Muscle of leg (tissue), 11 donors: ENCODE results near the gene ADGRV1. TPM values are rescaled to one million over a fixed set of nuclear protein-coding genes. Genes with fewer than 3 reads are reported as not detected.
"Not testable (repeated sequence)": the region's sequence is repeated elsewhere in the genome, so short reads cannot be mapped to it uniquely, and the experiment has no call there.

Source experiments
- DNase-seq: peaks from one replicate; pipeline ENCODE4 v3.0.0; 2013
- H3K27ac ChIP-seq: one replicate; pipeline ENCODE4 v1.5.1; 2013; ENCODE audit warnings: mild to moderate bottlenecking, low read length, control low read depth
- H3K27me3 ChIP-seq: one replicate; pipeline ENCODE4 v1.6.1; 2013; ENCODE audit warnings: low read length; ENCODE audit not compliant: control insufficient read depth, insufficient read depth
- H3K36me3 ChIP-seq: one replicate; pipeline ENCODE4 v1.6.1; 2013; ENCODE audit warnings: low read length; ENCODE audit not compliant: control insufficient read depth, insufficient read depth
- H3K4me1 ChIP-seq: one replicate; pipeline ENCODE4 v1.6.1; 2013; ENCODE audit warnings: low read length; ENCODE audit not compliant: control insufficient read depth, insufficient read depth
- H3K4me3 ChIP-seq: one replicate; pipeline ENCODE4 v1.5.1; 2013; ENCODE audit warnings: low read length, control low read depth
- H3K9me3 ChIP-seq: replicated peaks from 2 replicates; pipeline ENCODE4 v1.6.1; 2013; ENCODE audit warnings: low read depth, low read length; ENCODE audit not compliant: control insufficient read depth
- WGBS: methylation state at CpG from one replicate; pipeline ENCODE4 v1.1.5; 2013; ENCODE audit warnings: missing lambda C conversion rate; ENCODE audit not compliant: insufficient coverage; 5-methylcytosine and 5-hydroxymethylcytosine counted together
- polyA plus RNA-seq, 8 donors: library from polyadenylated mRNA; unstranded; fragments of 120-200 nt; gene quantifications; one replicate each; pipeline versions ENCODE4 v1.2.1 to v1.2.3, GENCODE V29; 2013; ENCODE audit warnings: inconsistent platforms in 1 of 8, low replicate concordance in 1 of 8; ENCODE audit not compliant: insufficient read length in 8 of 8, insufficient read depth in 1 of 8
- total RNA-seq: library from RNA; stranded (reverse); fragments of 120-200 nt; gene quantifications from one replicate; pipeline ENCODE4 v1.2.4, GENCODE V29; 2013

ADGRV1 gene
- total and polyA plus RNA-seq, 9 donors = 0.49 to 2.5 (median 0.88) TPM

GRCh38 chr5:90613918-90614504, 55.4 kb downstream of the ADGRV1 start:
- no peaks in the 10 kb centered on the region for H3K36me3 ChIP-seq
- no peaks in the 10 kb centered on the region for H3K9me3 ChIP-seq
- DNase-seq = no peak
- no peak overlapping the region for H3K4me3 ChIP-seq
- no CpG with 5 or more reads among the region's 6 CpGs for WGBS
- H3K4me1 ChIP-seq = no peaks in the 10 kb centered on the region
- no peaks in the 10 kb centered on the region for H3K27me3 ChIP-seq
- H3K27ac ChIP-seq = no peak overlapping the region

DNA sequence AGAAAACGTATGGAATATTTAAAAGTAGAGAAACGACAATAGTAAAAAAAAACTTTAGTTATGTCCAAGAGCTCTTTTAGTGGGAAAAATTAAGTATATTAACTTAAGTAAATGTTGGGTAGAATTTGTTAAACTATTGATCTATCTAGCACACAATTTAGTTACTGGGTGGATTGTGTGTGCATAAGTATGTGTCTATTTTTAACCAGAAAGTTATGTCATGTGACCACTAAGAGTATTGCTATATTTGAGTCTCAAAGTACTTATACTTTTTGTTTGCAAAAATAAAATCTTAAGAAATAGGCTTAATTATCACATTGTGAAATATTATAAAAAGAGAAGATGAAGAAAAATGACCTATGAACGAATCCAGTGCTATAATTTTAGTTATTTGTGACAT, 56.8 kb downstream of the ADGRV1 start:
- H3K4me1 ChIP-seq = no peaks in the 10 kb centered on the region
- no peaks in the 10 kb centered on the region for H3K27me3 ChIP-seq
- no peaks in the 10 kb centered on the region for H3K9me3 ChIP-seq
- WGBS = no CpG with 5 or more reads among the region's 3 CpGs
- no peaks in the 10 kb centered on the region for H3K36me3 ChIP-seq
- H3K4me3 ChIP-seq = no peak overlapping the region
- H3K27ac ChIP-seq = no peak overlapping the region
- no peak for DNase-seq

- no peak for DNase-seq
- WGBS = 48% methylated on average over 4 of the region's 5 CpGs
- Histone ChIP-seq H3K36me3 (no peaks in the 10 kb centered on the region), H3K4me3 (no peak overlapping the region), H3K4me1 (no peaks in the 10 kb centered on the region), H3K27ac (no peak overlapping the region), H3K9me3 (no peaks in the 10 kb centered on the region), H3K27me3 (no peaks in the 10 kb centered on the region)
Observed at GRCh38 chr5:90618071-90618470, 59.5 kb downstream of the ADGRV1 start.

DNA sequence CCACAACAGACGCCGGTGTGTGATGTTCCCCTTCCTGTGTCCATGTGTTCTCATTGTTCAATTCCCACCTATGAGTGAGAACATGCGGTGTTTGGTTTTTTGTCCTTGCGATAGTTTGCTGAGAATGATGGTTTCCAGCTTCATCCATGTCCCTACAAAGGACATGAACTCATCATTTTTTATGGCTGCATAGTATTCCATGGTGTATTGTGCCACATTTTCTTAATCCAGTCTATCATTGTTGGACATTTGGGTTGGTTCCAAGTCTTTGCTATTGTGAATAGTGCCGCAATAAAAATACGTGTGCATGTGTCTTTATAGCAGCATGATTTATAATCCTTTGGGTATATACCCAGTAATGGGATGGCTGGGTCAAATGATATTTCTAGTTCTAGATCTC, 61.2 kb downstream of the ADGRV1 start:
- not testable (repeated sequence) for DNase-seq, H3K4me1 ChIP-seq, H3K9me3 ChIP-seq, H3K4me3 ChIP-seq, H3K27me3 ChIP-seq, H3K27ac ChIP-seq, H3K36me3 ChIP-seq
- no CpG with 5 or more reads among the region's 6 CpGs for WGBS

DNA sequence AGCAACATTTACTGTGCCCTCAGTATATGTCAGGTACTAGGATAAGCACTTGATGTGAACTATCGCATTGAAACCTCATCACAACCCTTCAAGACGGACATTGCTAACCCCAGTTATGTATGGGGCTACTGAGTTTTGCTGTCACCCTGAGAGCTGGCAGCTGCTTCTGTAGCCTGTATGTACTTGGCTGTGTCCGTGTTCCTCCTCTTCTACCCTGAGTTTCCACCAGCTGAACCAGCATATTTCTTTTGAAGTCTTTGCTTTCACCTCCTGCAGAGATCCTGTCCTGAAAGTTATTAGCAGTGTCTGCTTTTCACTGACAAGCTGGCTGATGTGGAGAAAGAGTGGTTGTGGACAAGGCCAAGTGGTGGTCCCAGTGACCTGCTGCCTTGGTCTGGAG, 63.3 kb downstream of the ADGRV1 start:
- H3K27me3 ChIP-seq = no peaks in the 10 kb centered on the region
- no CpG with 5 or more reads among the region's 3 CpGs for WGBS
- DNase-seq = no peak
- no peak overlapping the region for H3K27ac ChIP-seq
- H3K9me3 ChIP-seq = no peaks in the 10 kb centered on the region
- H3K36me3 ChIP-seq = no peaks in the 10 kb centered on the region
- no peak overlapping the region for H3K4me3 ChIP-seq
- no peaks in the 10 kb centered on the region for H3K4me1 ChIP-seq

DNA sequence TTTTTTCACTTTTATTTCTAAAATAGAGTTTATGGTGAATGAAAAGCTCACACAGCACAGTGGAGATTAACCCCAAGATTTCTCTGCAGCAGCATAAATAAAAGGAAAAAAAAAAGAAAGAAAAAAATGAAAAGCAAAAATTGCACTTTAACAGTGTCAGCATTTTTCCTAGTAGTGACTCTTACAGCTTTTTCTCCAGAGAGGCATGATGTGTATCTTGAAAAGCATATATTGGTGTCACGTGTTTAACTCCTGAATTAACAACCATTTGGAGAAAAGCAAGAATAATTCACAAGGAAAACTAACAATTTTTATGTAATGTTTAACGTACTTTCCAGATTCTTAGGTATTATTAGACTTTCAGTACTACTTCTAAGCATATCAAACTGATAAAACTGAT, 67.9 kb downstream of the ADGRV1 start:
- H3K4me3 ChIP-seq = no peak overlapping the region
- no peaks in the 10 kb centered on the region for H3K4me1 ChIP-seq
- no CpG with 5 or more reads among the region's 2 CpGs for WGBS
- DNase-seq = no peak
- H3K9me3 ChIP-seq = no peaks in the 10 kb centered on the region
- no peaks in the 10 kb centered on the region for H3K27me3 ChIP-seq
- H3K36me3 ChIP-seq = no peaks in the 10 kb centered on the region
- H3K27ac ChIP-seq = no peak overlapping the region

DNA sequence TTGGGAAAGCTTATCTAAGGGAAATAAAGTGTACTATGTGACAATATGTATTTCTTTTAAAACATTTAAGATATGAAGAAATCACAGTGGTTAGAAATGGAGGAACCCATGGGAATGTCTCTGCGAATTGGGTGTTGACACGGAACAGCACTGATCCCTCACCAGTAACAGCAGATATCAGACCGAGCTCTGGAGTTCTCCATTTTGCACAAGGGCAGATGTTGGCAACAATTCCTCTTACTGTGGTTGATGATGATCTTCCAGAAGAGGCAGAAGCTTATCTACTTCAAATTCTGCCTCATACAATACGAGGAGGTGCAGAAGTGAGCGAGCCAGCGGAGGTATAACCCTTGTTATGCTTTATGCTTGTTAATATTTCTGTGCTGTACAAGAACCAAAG, 69.9 kb downstream of the ADGRV1 start:
- no peaks in the 10 kb centered on the region for H3K27me3 ChIP-seq
- no peak overlapping the region for H3K27ac ChIP-seq
- DNase-seq = no peak
- no peak overlapping the region for H3K4me3 ChIP-seq
- no peaks in the 10 kb centered on the region for H3K4me1 ChIP-seq
- H3K9me3 ChIP-seq = no peaks in the 10 kb centered on the region
- WGBS = no CpG with 5 or more reads among the region's 6 CpGs
- H3K36me3 ChIP-seq = no peaks in the 10 kb centered on the region

DNA sequence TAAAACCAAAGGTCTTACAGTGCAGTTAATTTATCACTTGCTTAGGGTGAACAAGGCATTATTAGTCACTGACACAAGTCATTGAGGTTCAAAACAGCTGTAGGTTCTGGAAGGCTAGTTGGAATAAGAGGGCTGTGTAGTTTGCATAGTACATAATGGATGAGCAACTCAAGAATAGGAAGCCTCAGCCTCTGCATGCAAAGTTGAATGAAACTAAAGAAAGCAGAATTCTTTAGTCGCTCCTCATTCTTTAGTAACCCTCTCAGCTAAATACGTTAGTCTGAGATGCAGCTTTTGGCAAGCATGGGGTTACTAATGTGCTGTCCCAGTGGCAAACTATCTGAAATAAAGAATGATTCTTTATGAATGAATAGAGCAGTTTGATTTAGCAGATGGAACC, 74.2 kb downstream of the ADGRV1 start:
- H3K4me3 ChIP-seq = no peak overlapping the region
- DNase-seq = no peak
- no peaks in the 10 kb centered on the region for H3K27me3 ChIP-seq
- H3K4me1 ChIP-seq = no peaks in the 10 kb centered on the region
- H3K9me3 ChIP-seq = no peaks in the 10 kb centered on the region
- no peak overlapping the region for H3K27ac ChIP-seq
- H3K36me3 ChIP-seq = no peaks in the 10 kb centered on the region
- WGBS = no CpG with 5 or more reads among the region's 2 CpGs

GRCh38 chr5:90636948-90637347, 78.4 kb downstream of the ADGRV1 start:
- Histone ChIP-seq H3K36me3 (no peaks in the 10 kb centered on the region), H3K4me1 (no peaks in the 10 kb centered on the region), H3K27me3 (no peaks in the 10 kb centered on the region), H3K27ac (no peak overlapping the region), H3K4me3 (no peak overlapping the region), H3K9me3 (no peaks in the 10 kb centered on the region)
- WGBS = no CpG with 5 or more reads among the region's 1 CpG
- DNase-seq = no peak

GRCh38 chr5:90637731-90638130, 79.1 kb downstream of the ADGRV1 start:
- Histone ChIP-seq H3K4me1 (no peaks in the 10 kb centered on the region), H3K27me3 (no peaks in the 10 kb centered on the region), H3K27ac (no peak overlapping the region), H3K9me3 (no peaks in the 10 kb centered on the region), H3K36me3 (no peaks in the 10 kb centered on the region), H3K4me3 (no peak overlapping the region)
- no CpG with 5 or more reads among the region's 3 CpGs for WGBS
- no peak for DNase-seq

DNA sequence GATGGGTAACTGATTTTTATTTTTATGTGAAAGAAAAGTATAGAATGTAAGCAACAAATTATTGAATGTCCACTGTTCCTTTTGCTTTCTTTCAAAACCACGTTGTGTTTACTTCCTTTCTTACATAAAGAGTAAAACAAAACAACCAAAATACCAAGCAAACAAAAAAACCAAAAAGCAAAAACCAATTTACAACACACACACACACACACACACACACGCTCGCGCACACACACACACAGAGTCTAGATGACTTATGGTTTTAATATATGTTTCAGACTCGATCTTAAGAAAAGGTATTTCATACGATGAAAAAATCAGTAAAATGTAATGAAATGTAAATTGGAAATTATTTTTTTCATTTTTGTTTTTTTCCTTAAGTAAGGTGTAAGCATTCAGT, 80.3 kb downstream of the ADGRV1 start:
- H3K9me3 ChIP-seq = no peaks in the 10 kb centered on the region
- no peaks in the 10 kb centered on the region for H3K4me1 ChIP-seq
- no peak overlapping the region for H3K4me3 ChIP-seq
- DNase-seq = no peak
- no peak overlapping the region for H3K27ac ChIP-seq
- no peaks in the 10 kb centered on the region for H3K36me3 ChIP-seq
- no peaks in the 10 kb centered on the region for H3K27me3 ChIP-seq
- no CpG with 5 or more reads among the region's 6 CpGs for WGBS
